Urinary bladder (tissue), 4 donors: ENCODE data around the gene IBTK. TPM values are rescaled to one million over a fixed set of nuclear protein-coding genes. Genes with fewer than 3 reads are reported as not detected.
"Not testable (repeated sequence)": the region's sequence is repeated elsewhere in the genome, so short reads cannot be mapped to it uniquely, and the experiment has no call there.

Experiments
- DNase-seq: peaks from one replicate; pipeline ENCODE4 v3.0.0-alpha.2; 2015; ENCODE audit errors: extremely low spot score
- H3K27ac ChIP-seq: one replicate; pipeline ENCODE4 v1.5.1; 2013; ENCODE audit warnings: low read depth, mild to moderate bottlenecking, moderate library complexity
- H3K36me3 ChIP-seq: one replicate; pipeline ENCODE4 v1.6.1; 2013; ENCODE audit warnings: mild to moderate bottlenecking, moderate library complexity; ENCODE audit not compliant: insufficient read depth
- H3K4me1 ChIP-seq: one replicate; pipeline ENCODE4 v1.6.1; 2013; ENCODE audit warnings: mild to moderate bottlenecking, moderate library complexity; ENCODE audit not compliant: insufficient read depth
- H3K4me3 ChIP-seq: one replicate; pipeline ENCODE4 v1.5.1; 2013; ENCODE audit warnings: low read depth, low read length
- WGBS: extraction: QIAGEN DNeasy Blood & Tissue Kit; methylation state at CpG from one replicate; pipeline ENCODE4 v1.1.7; 2013; 5-methylcytosine and 5-hydroxymethylcytosine counted together
- polyA plus RNA-seq: library from polyadenylated mRNA; stranded (reverse); fragments of 200-250 nt; gene quantifications from one replicate; pipeline ENCODE4 v1.2.3, GENCODE V29; 2013
- total RNA-seq: library from RNA; depleted of rRNA; stranded (reverse); fragments of >200 nt; gene quantifications from one replicate; pipeline ENCODE4 v1.2.3, GENCODE V29; 2014
- donor health status: healthy with polysubstance abuse.
- donor health status: healthy.

The IBTK gene
- total and polyA plus RNA-seq, 2 donors: 16.8 to 78.8 TPM

DNA sequence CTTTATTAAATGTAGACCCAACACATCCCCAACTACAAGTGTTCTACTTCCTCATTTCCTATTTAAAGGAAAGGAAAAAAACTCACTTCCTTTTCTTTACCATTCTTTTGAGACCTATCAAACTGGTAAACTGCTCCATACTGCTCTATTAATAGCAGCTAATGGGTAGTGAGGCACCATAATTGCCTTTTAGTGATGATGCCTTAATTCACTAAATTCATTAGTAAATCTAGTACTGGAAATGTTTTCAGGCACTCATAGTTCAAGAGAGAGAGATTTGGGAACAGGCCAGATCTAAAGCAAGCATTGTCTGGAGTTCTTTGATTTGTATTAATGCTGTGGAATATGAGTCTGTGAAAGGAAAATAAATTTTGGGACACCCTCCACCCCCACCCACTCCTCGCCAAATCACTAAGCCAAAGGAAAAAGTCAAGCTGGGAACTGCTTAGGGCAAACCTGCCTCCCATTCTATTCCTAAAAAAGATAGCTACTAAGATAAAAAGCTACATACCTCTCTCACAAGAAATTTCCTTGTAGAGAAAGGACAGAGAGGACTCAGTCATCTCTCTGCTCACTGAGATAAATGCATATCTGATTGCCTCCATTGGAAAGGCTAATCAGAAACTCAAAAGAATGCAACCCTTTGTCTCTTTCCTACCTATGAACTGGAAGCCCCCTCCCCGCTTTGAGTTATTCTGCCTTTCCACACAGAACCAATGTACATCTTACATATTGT is 13.6 kb upstream of the IBTK start:
- Histone ChIP-seq H3K36me3 (no peaks in the 10 kb centered on the region), H3K4me3 (no peak overlapping the region), H3K27ac (no peak overlapping the region), H3K4me1 (no peaks in the 10 kb centered on the region)
- no peak for DNase-seq
- 74% methylated on average over 2 of the region's 2 CpGs for WGBS

DNA sequence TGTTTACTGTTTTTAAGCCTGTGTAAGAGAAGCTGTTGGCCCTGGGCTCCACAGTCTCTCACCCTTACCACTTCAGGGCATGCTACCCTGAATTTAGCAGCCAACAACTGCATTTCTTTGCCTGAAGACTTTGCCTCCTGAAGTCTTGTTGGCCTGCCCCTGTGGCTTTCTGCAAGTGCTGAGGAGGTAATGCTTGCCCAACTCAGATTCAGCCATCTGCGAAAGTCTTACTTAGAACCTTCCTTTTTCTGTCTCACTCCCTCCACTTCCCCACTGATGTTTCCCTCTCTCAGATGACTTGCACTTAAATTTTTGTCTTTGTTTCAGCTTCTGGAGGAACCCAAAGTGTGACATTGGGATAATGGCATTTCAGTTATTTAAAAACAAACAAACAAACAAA is 11.8 kb upstream of the IBTK start:
- no peaks in the 10 kb centered on the region for H3K4me1 ChIP-seq
- H3K36me3 ChIP-seq: no peaks in the 10 kb centered on the region
- H3K4me3 ChIP-seq: no peak overlapping the region
- no peak overlapping the region for H3K27ac ChIP-seq
- no peak for DNase-seq
- 91% methylated on average over 1 of the region's 1 CpG for WGBS

DNA sequence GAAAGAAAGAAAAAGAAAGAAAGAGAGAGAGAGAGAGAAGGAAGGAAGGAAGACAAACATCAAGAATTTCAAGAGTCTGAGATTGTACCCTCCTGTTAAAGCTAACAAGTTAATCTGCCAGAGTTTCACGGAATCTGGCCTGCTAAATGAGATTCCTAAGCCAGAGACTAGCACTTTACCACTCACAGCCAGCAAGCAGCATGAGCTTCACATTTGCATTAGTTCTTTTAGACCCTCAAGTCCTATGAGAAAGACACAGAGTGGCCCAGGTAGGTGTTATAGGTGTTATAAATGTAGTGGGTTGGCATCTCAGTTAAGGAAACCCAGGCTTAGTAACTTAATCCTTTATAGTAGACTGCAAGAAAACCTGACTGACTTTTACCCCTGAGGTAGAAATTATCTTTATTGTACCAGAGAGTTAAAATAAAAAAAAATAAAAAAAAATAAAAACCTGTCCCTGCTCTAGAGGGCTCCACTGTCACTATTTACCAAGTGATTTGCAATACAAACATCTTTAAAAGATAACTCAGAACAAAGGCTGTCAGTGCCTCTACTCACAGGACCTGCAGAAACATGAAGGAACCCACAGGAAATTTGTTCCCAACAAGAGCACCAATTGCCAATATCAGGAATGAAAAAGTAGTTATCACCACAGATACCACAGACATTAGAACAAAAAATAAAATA is 9.7 kb upstream of the IBTK start:
- no peak for DNase-seq
- WGBS: 67% methylated on average over 1 of the region's 1 CpG
- H3K27ac ChIP-seq: no peak overlapping the region
- no peak overlapping the region for H3K4me3 ChIP-seq
- no peaks in the 10 kb centered on the region for H3K36me3 ChIP-seq
- H3K4me1 ChIP-seq: no peaks in the 10 kb centered on the region

DNA sequence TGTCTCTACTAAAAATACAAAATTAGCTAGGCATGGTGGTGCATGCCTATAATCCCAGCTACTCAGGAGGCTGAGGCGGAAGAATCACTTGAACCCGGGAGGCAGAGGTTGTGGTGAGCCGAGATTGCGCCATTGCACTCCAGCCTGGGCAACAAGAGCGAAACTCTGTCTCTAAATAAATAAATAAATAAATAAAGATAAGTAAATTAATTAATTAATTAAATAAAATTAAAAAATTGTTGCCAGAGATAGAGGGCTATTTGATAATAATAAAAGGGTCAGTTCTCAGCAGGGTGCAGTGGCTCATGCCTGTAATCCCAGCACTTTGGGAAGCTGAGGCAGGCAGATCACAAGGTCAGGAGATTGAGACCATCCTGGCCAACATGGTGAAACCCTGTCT is 7.2 kb upstream of the IBTK start:
- WGBS: 94% methylated on average over 5 of the region's 5 CpGs
- DNase-seq, H3K4me1 ChIP-seq, H3K36me3 ChIP-seq, H3K27ac ChIP-seq, H3K4me3 ChIP-seq: not testable (repeated sequence)

DNA sequence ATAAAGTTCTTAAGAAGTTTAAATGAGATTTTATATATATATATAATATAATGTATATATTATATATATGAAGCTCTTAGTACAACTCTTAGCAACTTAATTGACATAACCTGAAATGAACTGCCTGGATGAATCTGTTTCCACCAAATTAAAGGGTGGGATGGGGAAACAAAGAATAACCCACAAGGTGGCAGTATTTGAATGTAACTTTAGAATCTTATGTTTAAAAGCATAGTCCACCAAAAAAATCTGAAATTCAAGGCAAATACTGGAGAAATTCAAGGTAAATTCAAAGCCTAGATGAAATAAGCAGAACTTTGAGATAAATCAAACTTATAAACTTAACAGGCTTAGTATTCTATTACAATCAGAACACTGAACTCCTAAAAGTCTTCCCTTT is 4.4 kb upstream of the IBTK start:
- Histone ChIP-seq H3K36me3 (no peaks in the 10 kb centered on the region), H3K4me3 (no peak overlapping the region), H3K27ac (no peak overlapping the region), H3K4me1 (no peaks in the 10 kb centered on the region)
- no peak for DNase-seq

DNA sequence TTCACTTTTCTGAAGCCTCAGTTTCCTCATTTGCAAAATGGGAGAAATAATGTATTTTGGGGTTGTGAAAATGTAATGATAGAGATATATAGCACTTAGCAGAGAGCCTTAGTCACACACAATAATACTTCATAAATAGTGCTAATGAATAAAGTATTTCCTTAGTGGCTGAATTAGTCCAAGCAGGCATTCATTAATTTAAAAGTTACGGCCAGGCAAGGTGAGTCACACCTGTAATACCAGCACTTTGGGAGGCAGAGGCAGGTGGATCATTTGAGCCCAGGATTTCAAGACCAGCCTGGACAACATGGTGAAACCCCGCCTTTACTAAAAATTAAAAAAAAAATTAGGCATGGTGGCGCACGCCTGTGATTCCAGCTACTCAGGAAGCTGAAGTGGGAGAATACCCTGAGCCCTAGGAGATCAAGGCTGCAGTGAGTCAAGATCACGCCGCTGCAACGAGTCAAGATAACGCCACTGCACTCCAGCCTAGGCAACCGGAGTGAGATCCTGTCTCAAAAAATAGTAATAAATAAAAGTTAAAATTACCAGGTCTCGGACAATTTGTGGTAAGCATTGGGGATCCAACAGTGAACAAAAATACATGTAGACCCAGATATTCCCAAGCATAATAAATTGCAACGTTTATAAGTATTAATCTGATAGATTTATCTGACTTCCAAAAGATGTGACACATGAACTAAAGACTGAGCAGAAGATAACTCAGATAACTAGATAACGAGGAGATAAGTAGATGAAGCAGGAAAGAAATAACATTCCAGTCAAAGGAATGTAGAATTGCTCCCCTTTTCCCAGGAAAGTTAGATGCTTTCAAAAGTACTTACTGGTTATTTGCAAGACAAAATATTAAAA is 2.1 kb upstream of the IBTK start:
- Histone ChIP-seq H3K36me3 (no peaks in the 10 kb centered on the region), H3K27ac (no peak overlapping the region), H3K4me1 (no peaks in the 10 kb centered on the region), H3K4me3 (no peak overlapping the region)
- WGBS: 84% methylated on average over 12 of the region's 12 CpGs
- DNase-seq: no peak

DNA sequence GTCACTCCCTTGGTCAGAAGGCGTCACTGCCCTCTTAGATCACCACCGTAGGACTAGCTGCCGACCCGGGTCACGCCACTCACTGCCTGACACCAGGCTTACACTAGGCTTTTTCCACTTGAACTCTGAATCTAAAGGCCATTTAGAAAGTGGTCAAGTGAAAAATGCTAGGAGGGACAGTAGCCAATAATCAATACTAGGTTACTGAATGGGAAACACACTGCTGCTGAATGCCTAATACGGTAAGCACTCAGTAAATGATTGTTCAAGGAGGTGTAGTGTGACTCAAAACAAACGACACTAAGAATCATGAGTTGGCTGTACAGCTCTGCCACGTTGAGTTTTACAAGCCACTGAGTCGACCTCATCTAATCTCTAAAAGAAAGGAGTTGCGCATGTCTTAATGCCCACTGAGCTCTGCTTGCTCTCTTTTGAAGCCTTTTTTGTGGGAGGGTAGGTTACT is 760 bp upstream of the IBTK start:
- DNase-seq: no peak
- WGBS: 16% methylated on average over 10 of the region's 10 CpGs
- peak overlapping the region; percentile 69 for H3K4me3 ChIP-seq
- no peaks in the 10 kb centered on the region for H3K36me3 ChIP-seq
- H3K4me1 ChIP-seq: peaks cover 1% of the 10 kb centered on the region
- peak overlapping the region; percentile 69 for H3K27ac ChIP-seq

DNA sequence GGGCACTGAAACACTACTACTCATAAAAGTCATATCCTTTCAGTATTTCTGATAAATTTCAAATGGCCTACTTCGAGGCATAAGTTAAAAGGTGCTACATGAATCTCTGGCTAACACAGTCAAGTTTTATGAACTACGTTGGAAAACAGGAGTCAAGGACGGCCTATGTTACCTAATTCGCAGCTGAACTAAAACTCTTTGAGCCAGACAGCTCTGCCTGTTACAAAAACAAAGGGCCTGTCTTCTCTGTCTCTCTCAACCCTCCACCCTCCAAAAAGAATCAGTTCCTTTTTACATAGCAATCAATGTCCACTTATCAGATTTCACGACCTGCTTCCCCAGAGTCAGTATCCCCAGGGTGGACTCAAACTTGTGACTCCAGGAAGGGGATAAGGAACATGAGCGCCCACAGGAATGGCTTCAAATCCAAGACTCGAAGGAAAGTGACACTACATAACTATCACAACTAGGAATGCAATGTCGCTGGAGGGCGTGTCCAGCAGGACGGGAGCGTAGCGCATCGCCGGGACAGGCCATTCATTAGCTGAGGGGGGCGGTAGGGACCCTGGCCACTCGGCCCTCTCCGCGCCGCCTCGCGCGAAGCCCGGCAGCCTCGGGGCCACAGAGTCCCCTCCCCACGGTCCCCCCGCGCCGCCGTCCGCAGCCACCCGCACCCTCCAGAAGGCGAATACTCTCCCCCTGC is 591 bp downstream of the IBTK start:
- Histone ChIP-seq H3K4me1 (peaks cover 2% of the 10 kb centered on the region), H3K27ac (peak overlapping the region; percentile 69), H3K36me3 (no peaks in the 10 kb centered on the region), H3K4me3 (peak overlapping the region; percentile 69)
- 2% methylated on average over 32 of the region's 32 CpGs for WGBS
- no peak for DNase-seq

DNA sequence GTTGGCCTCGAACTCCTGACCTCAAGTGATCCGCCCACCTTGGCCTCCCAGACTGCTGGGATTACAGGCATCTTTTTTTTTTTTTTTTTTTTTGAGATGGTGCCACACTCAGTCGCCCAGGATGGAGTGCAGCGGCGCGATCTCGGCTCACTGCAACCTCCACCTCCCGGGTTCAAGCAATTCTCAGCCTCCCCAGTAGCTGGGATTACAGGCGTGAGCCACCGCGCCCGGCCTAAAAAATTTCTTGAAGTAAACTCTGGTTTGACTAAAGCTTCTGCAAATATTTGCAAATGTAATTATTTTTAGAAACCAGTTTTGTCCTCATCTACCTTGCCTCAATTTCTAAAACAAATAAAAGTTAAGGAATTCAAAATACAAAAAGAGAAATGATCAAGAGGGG is 1.2 kb downstream of the IBTK start:
- Histone ChIP-seq H3K4me1 (peaks cover 2% of the 10 kb centered on the region), H3K27ac (no peak overlapping the region), H3K4me3 (peak overlapping the region; percentile 69), H3K36me3 (no peaks in the 10 kb centered on the region)
- 77% methylated on average over 12 of the region's 12 CpGs for WGBS
- DNase-seq: no peak

DNA sequence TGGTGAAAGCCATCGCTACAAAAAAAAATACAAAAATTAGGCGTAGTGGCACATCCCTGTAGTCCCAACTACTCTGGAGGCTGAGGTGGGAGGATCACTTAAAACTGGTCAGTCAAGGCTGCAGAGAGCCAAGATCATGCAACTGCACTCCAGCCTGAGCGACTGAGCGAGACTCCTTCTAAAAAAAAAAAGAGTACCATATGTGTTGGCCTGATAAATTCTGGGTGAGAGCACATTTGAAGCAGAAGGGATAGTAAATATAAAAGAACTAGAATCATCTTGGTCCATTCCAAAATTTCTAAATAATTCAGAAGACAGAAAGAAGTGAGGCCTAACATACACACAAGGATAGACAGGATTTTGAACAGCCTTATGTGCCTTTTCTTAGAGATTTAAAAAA is 2.2 kb downstream of the IBTK start:
- WGBS: 94% methylated on average over 4 of the region's 4 CpGs
- no peak overlapping the region for H3K4me3 ChIP-seq
- H3K27ac ChIP-seq: no peak overlapping the region
- no peaks in the 10 kb centered on the region for H3K36me3 ChIP-seq
- DNase-seq: no peak
- H3K4me1 ChIP-seq: peaks cover 2% of the 10 kb centered on the region

DNA sequence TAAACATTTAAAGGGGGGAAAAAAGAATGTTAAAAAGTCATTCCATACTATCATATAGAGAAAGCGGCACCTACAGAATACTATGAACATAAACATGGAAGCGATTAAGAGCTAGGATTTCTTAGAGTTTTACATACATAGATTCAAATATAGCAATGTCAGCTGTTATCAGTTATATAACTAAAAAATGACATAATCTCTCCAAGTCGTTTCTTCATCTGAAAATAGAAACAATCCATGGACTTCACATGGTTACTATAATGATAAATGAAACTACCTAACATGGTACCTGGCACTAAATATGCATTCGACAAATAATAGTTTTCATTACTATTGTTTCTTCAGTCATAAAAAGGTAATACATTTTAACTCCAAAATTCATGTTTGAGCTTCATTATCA is 3.7 kb downstream of the IBTK start:
- Histone ChIP-seq H3K4me3 (no peak overlapping the region), H3K36me3 (no peaks in the 10 kb centered on the region), H3K27ac (no peak overlapping the region), H3K4me1 (peaks cover 2% of the 10 kb centered on the region)
- DNase-seq: no peak
- WGBS: 74% methylated on average over 4 of the region's 4 CpGs

DNA sequence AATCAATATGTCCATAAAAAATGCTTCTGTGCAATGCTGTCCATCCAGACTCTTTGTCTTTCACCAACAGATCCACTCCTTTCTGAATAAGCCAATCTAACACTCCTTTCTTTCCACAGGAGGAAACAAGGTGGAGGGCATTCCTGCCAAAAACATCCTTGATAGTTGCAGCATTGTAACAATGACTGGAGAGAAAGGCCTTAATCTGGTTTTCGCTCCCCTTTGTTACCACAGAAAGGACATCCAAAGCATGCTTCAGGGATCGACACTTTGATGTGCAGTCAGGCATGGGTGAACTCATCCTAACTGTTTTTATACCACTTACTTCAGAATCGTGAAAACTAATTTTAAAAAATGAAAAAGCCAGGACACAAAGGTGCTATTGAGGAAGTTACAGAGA is 7.4 kb downstream of the IBTK start:
- no peak overlapping the region for H3K27ac ChIP-seq
- WGBS: 94% methylated on average over 3 of the region's 3 CpGs
- no peaks in the 10 kb centered on the region for H3K36me3 ChIP-seq
- peaks cover 2% of the 10 kb centered on the region for H3K4me1 ChIP-seq
- no peak overlapping the region for H3K4me3 ChIP-seq
- DNase-seq: no peak

DNA sequence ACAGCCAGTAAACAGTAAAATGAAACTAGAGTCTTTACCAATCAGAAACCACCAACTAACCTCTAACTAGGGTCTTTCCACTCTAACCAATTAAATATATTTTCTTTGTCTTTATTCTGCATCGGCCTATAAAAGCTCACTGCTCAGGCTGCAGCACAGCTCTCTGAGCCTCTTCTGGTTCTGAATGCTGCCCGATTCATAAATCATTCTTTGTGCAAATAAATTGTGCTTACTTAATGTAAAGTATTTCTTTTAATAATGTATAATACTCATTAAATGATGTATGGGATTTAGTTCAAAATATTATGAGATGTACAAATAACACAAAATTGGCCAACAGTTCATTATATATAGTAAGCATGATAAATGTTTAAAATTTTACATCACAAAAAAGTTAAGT is 7.9 kb downstream of the IBTK start:
- H3K4me3 ChIP-seq: no peak overlapping the region
- peaks cover 2% of the 10 kb centered on the region for H3K4me1 ChIP-seq
- no peak overlapping the region for H3K27ac ChIP-seq
- H3K36me3 ChIP-seq: no peaks in the 10 kb centered on the region
- 93% methylated on average over 2 of the region's 2 CpGs for WGBS
- DNase-seq: no peak
